Prostate gland (tissue), 2 donors: ENCODE measurements around the gene HEXB. TPM values are rescaled to one million over a fixed set of nuclear protein-coding genes. Genes with fewer than 3 reads are reported as not detected.

ENCODE experiments used
- DNase-seq: peaks from one replicate; pipeline ENCODE4 v3.0.0-alpha.2; 2019; ENCODE audit warnings: low spot score
- H3K27ac ChIP-seq, 2 donors: fragments of 200-600 bp; sonication (generic); 2 replicates each; pipeline ENCODE4 v1.5.1; 2017 to 2019
- H3K27me3 ChIP-seq: fragments of 200-600 bp; sonication (generic); replicated peaks from 2 replicates; pipeline ENCODE4 v1.5.1; 2019; ENCODE audit not compliant: insufficient read depth
- H3K36me3 ChIP-seq, 2 donors: fragments of 200-600 bp; sonication (generic); 1 replicate in 1 of 2; 2 replicates in 1 of 2; pipeline versions ENCODE4 v1.5.1 to v1.8.1; 2017 to 2019
- H3K4me1 ChIP-seq: fragments of 200-600 bp; sonication (generic); replicated peaks from 2 replicates; pipeline ENCODE4 v1.5.1; 2019
- H3K4me3 ChIP-seq, 2 donors: fragments of 200-600 bp; sonication (generic); 2 replicates each; pipeline ENCODE4 v1.5.1; 2017 to 2019
- H3K9me3 ChIP-seq: fragments of 200-600 bp; sonication (generic); 2 replicates; pipeline ENCODE4 v1.5.1; 2017
- CTCF ChIP-seq, 4 experiments: fragments of 200-600 bp in 2 of 4; fragments of 450-650 bp in 2 of 4; sonication (generic) in 2 of 4; IDR thresholded peaks; 1 replicate in 3 of 4; 2 replicates in 1 of 4; pipeline ENCODE4 v1.5.1; 2016 to 2019; ENCODE audit warnings: antibody characterized with exemption in 4 of 4, mild to moderate bottlenecking in 2 of 4, moderate library complexity in 2 of 4
- POLR2A ChIP-seq: fragments of 450-650 bp; IDR thresholded peaks from one replicate; pipeline ENCODE4 v1.6.1; 2016; ENCODE audit warnings: antibody characterized with exemption, mild to moderate bottlenecking
- POLR2AphosphoS5 ChIP-seq: sonication (generic); formaldehyde crosslinking; IDR thresholded peaks from one replicate; pipeline ENCODE4 v1.6.1; 2017; ENCODE audit warnings: antibody characterized with exemption
- WGBS: methylation state at CpG from one replicate; pipeline ENCODE4 v1.1.5; 2018; 5-methylcytosine and 5-hydroxymethylcytosine counted together
- intact Hi-C: fragments of 100-400 bp; cut with DNase I; formaldehyde crosslinking; loops from one replicate; pipeline ENCODE4 v1.14.2; 2022
- small RNA-seq, 2 donors: library from RNA; depleted of rRNA; stranded (forward); fragments of <200 nt; gene quantifications; one replicate each; pipeline ENCODE3, GENCODE V24; 2016
- total RNA-seq, 2 donors: library from RNA; depleted of rRNA; stranded (reverse); fragments of >200 nt; gene quantifications; one replicate each; pipeline ENCODE4 v1.1.0, GENCODE V29; 2016

HEXB gene
- total RNA-seq, 2 donors from 2014 or later = 149 to 178 TPM

GRCh38 chr5:74766418-74766848 is 81.4 kb downstream of the HEXB start:
- H3K36me3 ChIP-seq = peaks cover 0 to 2% of the 10 kb centered on the region in 2 donors
- 0% methylated on average over 10 of the region's 10 CpGs for WGBS
- intact Hi-C loops = loop anchor here (2.0 to 5.0 kb wide), 2 partner anchors 94 to 152 kb away; no protein-coding TSS in a partner anchor
- no peaks in the 10 kb centered on the region for H3K27me3 ChIP-seq
- DNase-seq = peak; percentile 10
- H3K4me3 ChIP-seq = peak overlapping the region; percentile 87 to 94
- H3K9me3 ChIP-seq = no peaks in the 10 kb centered on the region
- TF ChIP-seq POLR2A (no peak), POLR2AphosphoS5 (no peak), CTCF (IDR thresholded peaks at IDR 0.05) (peak in 3 of 4 experiments; percentile 39 to 69 (median 49))
- peak overlapping the region; percentile 80 to 81 for H3K27ac ChIP-seq
- H3K4me1 ChIP-seq = peaks cover 5% of the 10 kb centered on the region

- Histone ChIP-seq H3K4me3 (peak within 1 kb of the TSS; percentile 87 to 94), H3K27me3 (no peaks in the 10 kb centered on the region), H3K9me3 (no peaks in the 10 kb centered on the region), H3K36me3 (peaks cover 0 to 2% of the 10 kb centered on the region in 2 donors), H3K27ac (peak within 1 kb of the TSS; percentile 80 to 81), H3K4me1 (peaks cover 5% of the 10 kb centered on the region)
- intact Hi-C loops = loop anchor here (2.0 to 5.0 kb wide), 2 partner anchors 95 to 152 kb away; no protein-coding TSS in a partner anchor
- WGBS = under 1% methylated on average over 53 of the region's 54 CpGs
- TF ChIP-seq POLR2AphosphoS5 = peak; percentile 92
- TF ChIP-seq CTCF (IDR thresholded peaks at IDR 0.05) = peak in 1 of 4 experiments; percentile 12
- peak; percentile 12 for TF ChIP-seq POLR2A
- DNase-seq = peak; percentile 90
Observed at GRCh38 chr5:74766849-74767578, 82.0 kb downstream of the HEXB start, which contains the start of the genes GFM2 and NSA2. Gene GFM2, minus strand, starts transcription at chr5:74767117. Its CDS starts 3,375 bp downstream, at chr5:74763742. Gene NSA2, plus strand, starts transcription at chr5:74767249. Its CDS starts 112 bp downstream, at chr5:74767361.

GRCh38 chr5:74767579-74767913 is 82.5 kb downstream of the HEXB start:
- WGBS = 0% methylated on average over 9 of the region's 9 CpGs
- Histone ChIP-seq H3K4me3 (peak overlapping the region; percentile 87 to 94), H3K4me1 (peaks cover 5% of the 10 kb centered on the region), H3K27ac (peak overlapping the region; percentile 80 to 81), H3K36me3 (peaks cover 0 to 2% of the 10 kb centered on the region in 2 donors), H3K27me3 (no peaks in the 10 kb centered on the region), H3K9me3 (no peaks in the 10 kb centered on the region)
- intact Hi-C loops = loop anchor here (2.0 to 5.0 kb wide), 2 partner anchors 95 to 151 kb away; no protein-coding TSS in a partner anchor
- DNase-seq = peak; percentile 4
- TF ChIP-seq POLR2AphosphoS5 (no peak), POLR2A (no peak), CTCF (IDR thresholded peaks at IDR 0.05) (no peak)

Small RNAs within 50 kb of the gene (small RNA-seq; reads per million reads assigned to genes)
- 0 reads per million in 2 donors for gene RNU6-658P

Other genes starting within 250 kb of the HEXB start
- gene ENC1, start 44.5 kb upstream of the HEXB start, total RNA-seq = 100 to 1,000 TPM in 1 of 2 donors, 10 to 100 TPM in 1; 78.1 to 103 TPM
- gene GFM2, start 81.9 kb downstream of the HEXB start, total RNA-seq = 10 to 100 TPM; 21.9 to 34.7 TPM
- gene NSA2, start 82.0 kb downstream of the HEXB start, total RNA-seq = 100 to 1,000 TPM in 1 of 2 donors, 10 to 100 TPM in 1; 59.2 to 130 TPM
- gene FAM169A, start 181.2 kb downstream of the HEXB start, total RNA-seq = 10 to 100 TPM; 16.6 to 57.9 TPM